Ishikawa (cell line): ENCODE data around the gene XBP1.

Experiments used
- EP300 ChIP-seq: IDR thresholded peaks from 2 replicates; pipeline ENCODE4 v1.6.1; 2012; ENCODE audit warnings: borderline replicate concordance
- RAD21 ChIP-seq: IDR thresholded peaks from 2 replicates; pipeline ENCODE4 v1.6.1; 2012; ENCODE audit warnings: low read depth
- TAF1 ChIP-seq: IDR thresholded peaks from 2 replicates; pipeline ENCODE4 v1.6.1; 2012; ENCODE audit warnings: low read depth, mild to moderate bottlenecking

DNA sequence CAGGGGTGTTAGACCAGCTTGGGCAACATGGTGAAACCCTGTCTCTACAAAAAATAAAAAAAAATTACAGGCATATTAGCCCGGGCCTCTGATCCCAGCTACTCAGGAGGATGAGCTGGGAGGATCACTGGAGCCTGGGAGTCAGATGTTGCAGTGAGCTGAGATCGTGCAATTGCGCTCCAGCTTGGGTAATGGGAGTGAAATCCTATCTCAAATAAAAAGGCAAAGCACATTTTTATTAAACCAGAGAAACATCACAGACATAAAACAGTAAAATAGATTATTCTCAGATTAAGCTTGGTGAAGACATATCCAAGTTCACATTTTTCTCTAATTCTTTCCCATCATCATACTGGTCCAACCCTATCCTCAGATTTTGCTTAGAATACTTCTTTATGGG, 30.1 kb upstream of the XBP1 start:
- TF ChIP-seq TAF1 (no peak), EP300 (no peak), RAD21 (no peak)
